K562 (cell line): Measurements from ENCODE around the gene LUC7L.

Experiments used
- ATF3 ChIP-seq, 2 experiments: fragments of 450-650 bp in 1 of 2; sonication (generic) in 1 of 2; formaldehyde crosslinking in 1 of 2; IDR thresholded peaks in 1 of 2; conservative IDR thresholded peaks in 1 of 2; 2 replicates each; pipeline versions ENCODE4 v1.6.1 to v1.8.1; 2016 to 2023; ENCODE audit warnings: mild to moderate bottlenecking in 2 of 2, moderate library complexity in 2 of 2, inconsistent platforms in 1 of 2, missing genetic modification reagents in 1 of 2
- CEBPB ChIP-seq: fragments of 450-650 bp; IDR thresholded peaks from 2 replicates; pipeline ENCODE4 v1.6.1; 2016; ENCODE audit warnings: missing genetic modification characterization, missing compliant biosample characterization
- CTCF ChIP-seq, 3 experiments: IDR thresholded peaks in 2 of 3; conservative IDR thresholded peaks in 1 of 3; 2 replicates each; pipeline ENCODE4 v1.5.1; 2011 to 2012; ENCODE audit warnings: low read length in 3 of 3, mild to moderate bottlenecking in 3 of 3, control low read depth in 2 of 3, improper control_type of control experiment in 1 of 3, inconsistent platforms in 1 of 3, low read depth in 1 of 3, mixed read lengths in 1 of 3, moderate library complexity in 1 of 3; ENCODE audit not compliant: insufficient read depth in 2 of 3
- MAFK ChIP-seq: IDR thresholded peaks from 2 replicates; pipeline ENCODE4 v1.6.1; 2011; ENCODE audit warnings: low read length, improper control_type of control experiment
- MTF1 ChIP-seq: fragments of 250-450 bp; sonication (Bioruptor Pico); IDR thresholded peaks from 2 replicates; pipeline ENCODE4 v1.9.0; 2021; ENCODE audit warnings: moderate library complexity, mild to moderate bottlenecking, inconsistent platforms, borderline replicate concordance
- NFATC3 ChIP-seq: fragments of 450-650 bp; IDR thresholded peaks from 2 replicates; pipeline ENCODE4 v1.6.1; 2017; ENCODE audit warnings: mild to moderate bottlenecking
- NFXL1 ChIP-seq: fragments of 450-650 bp; formaldehyde crosslinking; IDR thresholded peaks from 2 replicates; pipeline ENCODE4 v1.4.0; 2021; ENCODE audit warnings: mild to moderate bottlenecking
- ZNF561 ChIP-seq: fragments of 450-650 bp; formaldehyde crosslinking; conservative IDR thresholded peaks from 2 replicates; pipeline ENCODE4 v1.4.0; 2020; ENCODE audit warnings: mild to moderate bottlenecking, moderate library complexity
- TF ChIP-seq, protein P1 (sequence below), 2 experiments: fragments of 200-800 bp in 1 of 2; sonication (Bioruptor generic) in 1 of 2; sonication (generic) in 1 of 2; formaldehyde crosslinking in 1 of 2; IDR thresholded peaks in 1 of 2; conservative IDR thresholded peaks in 1 of 2; 2 replicates each; pipeline versions ENCODE4 v1.5.0 to v1.6.1; 2016 to 2020; ENCODE audit warnings: missing compliant biosample characterization in 1 of 2, missing genetic modification characterization in 1 of 2, missing genetic modification reagents in 1 of 2
- TF ChIP-seq, protein P2 (sequence below): sonication (generic); formaldehyde crosslinking; IDR thresholded peaks from 2 replicates; pipeline ENCODE4 v1.8.0; 2023; ENCODE audit warnings: mild to moderate bottlenecking, missing genetic modification reagents
- TF ChIP-seq, protein P3 (sequence below): fragments of 250-450 bp; sonication (Bioruptor Pico); IDR thresholded peaks from 2 replicates; pipeline ENCODE4 v1.4.0; 2020; ENCODE audit warnings: mild to moderate bottlenecking, moderate library complexity, borderline replicate concordance
- TF ChIP-seq, protein P4 (sequence below), 3 experiments: fragments of 200-800 bp in 1 of 3; fragments of 250-450 bp in 1 of 3; fragments of 450-650 bp in 1 of 3; sonication (Bioruptor Pico) in 1 of 3; sonication (Bioruptor generic) in 1 of 3; formaldehyde crosslinking in 1 of 3; IDR thresholded peaks; 2 replicates each; pipeline versions ENCODE4 v1.6.1 to v1.8.0; 2016 to 2022; ENCODE audit warnings: mild to moderate bottlenecking in 2 of 3, missing genetic modification characterization in 2 of 3, missing compliant biosample characterization in 1 of 3, moderate library complexity in 1 of 3
- TF ChIP-seq, protein P5 (sequence below): fragments of 450-650 bp; formaldehyde crosslinking; IDR thresholded peaks from 2 replicates; pipeline ENCODE4 v1.4.0; 2022; ENCODE audit warnings: missing genetic modification characterization

DNA sequence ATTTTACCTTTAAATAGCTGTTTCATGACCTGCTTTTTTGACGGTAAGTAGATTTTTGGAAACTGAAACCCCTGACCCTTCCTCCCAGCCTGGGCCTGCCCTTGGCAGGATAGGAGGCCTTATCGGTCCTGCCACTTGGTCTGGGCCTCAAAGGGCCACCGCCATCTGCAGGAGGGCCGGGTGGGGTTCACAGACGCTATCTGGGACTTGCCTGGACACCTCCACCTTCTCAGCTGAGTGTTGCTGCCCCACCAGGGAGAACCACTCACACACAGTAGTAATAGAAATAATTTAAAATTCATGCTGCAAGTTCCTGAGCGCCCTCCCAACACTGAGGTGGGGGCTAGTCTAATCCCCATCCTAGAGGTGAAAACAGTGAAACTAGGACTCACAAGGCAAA, 86.2 kb downstream of the LUC7L start:
- TF ChIP-seq ZNF561 (CRISPR knock-in tag) (no peak), CTCF (IDR thresholded peaks at IDR 0.05 in 2 of 3, conservative IDR thresholded peaks at IDR 0.05 in 1 of 3; ENCODE audit: insufficient read depth in 2 of 3, low read depth in 1 of 3, low read length in 3 of 3) (peak; percentile 25 to 36 (median 26); a peak in 3 of 6 replicates), NFATC3 (no peak), ATF3 (IDR thresholded peaks at IDR 0.05) (no peak), ATF3 (CRISPR knock-in tag; conservative IDR thresholded peaks at IDR 0.05) (no peak), NFXL1 (CRISPR knock-in tag) (no peak), CEBPB (tag) (no peak), MTF1 (CRISPR knock-in tag) (no peak), MAFK (peak; percentile 23; the same call in 1 of the 2 replicates)
- TF ChIP-seq, protein P1, sequence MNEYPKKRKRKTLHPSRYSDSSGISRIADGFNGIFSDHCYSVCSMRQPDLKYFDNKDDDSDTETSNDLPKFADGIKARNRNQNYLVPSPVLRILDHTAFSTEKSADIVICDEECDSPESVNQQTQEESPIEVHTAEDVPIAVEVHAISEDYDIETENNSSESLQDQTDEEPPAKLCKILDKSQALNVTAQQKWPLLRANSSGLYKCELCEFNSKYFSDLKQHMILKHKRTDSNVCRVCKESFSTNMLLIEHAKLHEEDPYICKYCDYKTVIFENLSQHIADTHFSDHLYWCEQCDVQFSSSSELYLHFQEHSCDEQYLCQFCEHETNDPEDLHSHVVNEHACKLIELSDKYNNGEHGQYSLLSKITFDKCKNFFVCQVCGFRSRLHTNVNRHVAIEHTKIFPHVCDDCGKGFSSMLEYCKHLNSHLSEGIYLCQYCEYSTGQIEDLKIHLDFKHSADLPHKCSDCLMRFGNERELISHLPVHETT (CRISPR knock-in tag; conservative IDR thresholded peaks at IDR 0.05 in 1 of 2, IDR thresholded peaks at IDR 0.05 in 1 of 2) = peak in 1 of 2 experiments; percentile 63; a peak in 1 of 4 replicates
- TF ChIP-seq, protein P2, sequence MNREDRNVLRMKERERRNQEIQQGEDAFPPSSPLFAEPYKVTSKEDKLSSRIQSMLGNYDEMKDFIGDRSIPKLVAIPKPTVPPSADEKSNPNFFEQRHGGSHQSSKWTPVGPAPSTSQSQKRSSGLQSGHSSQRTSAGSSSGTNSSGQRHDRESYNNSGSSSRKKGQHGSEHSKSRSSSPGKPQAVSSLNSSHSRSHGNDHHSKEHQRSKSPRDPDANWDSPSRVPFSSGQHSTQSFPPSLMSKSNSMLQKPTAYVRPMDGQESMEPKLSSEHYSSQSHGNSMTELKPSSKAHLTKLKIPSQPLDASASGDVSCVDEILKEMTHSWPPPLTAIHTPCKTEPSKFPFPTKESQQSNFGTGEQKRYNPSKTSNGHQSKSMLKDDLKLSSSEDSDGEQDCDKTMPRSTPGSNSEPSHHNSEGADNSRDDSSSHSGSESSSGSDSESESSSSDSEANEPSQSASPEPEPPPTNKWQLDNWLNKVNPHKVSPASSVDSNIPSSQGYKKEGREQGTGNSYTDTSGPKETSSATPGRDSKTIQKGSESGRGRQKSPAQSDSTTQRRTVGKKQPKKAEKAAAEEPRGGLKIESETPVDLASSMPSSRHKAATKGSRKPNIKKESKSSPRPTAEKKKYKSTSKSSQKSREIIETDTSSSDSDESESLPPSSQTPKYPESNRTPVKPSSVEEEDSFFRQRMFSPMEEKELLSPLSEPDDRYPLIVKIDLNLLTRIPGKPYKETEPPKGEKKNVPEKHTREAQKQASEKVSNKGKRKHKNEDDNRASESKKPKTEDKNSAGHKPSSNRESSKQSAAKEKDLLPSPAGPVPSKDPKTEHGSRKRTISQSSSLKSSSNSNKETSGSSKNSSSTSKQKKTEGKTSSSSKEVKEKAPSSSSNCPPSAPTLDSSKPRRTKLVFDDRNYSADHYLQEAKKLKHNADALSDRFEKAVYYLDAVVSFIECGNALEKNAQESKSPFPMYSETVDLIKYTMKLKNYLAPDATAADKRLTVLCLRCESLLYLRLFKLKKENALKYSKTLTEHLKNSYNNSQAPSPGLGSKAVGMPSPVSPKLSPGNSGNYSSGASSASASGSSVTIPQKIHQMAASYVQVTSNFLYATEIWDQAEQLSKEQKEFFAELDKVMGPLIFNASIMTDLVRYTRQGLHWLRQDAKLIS (CRISPR knock-in tag) = peak; percentile 63; the same call in 1 of the 2 replicates
- TF ChIP-seq, protein P3, sequence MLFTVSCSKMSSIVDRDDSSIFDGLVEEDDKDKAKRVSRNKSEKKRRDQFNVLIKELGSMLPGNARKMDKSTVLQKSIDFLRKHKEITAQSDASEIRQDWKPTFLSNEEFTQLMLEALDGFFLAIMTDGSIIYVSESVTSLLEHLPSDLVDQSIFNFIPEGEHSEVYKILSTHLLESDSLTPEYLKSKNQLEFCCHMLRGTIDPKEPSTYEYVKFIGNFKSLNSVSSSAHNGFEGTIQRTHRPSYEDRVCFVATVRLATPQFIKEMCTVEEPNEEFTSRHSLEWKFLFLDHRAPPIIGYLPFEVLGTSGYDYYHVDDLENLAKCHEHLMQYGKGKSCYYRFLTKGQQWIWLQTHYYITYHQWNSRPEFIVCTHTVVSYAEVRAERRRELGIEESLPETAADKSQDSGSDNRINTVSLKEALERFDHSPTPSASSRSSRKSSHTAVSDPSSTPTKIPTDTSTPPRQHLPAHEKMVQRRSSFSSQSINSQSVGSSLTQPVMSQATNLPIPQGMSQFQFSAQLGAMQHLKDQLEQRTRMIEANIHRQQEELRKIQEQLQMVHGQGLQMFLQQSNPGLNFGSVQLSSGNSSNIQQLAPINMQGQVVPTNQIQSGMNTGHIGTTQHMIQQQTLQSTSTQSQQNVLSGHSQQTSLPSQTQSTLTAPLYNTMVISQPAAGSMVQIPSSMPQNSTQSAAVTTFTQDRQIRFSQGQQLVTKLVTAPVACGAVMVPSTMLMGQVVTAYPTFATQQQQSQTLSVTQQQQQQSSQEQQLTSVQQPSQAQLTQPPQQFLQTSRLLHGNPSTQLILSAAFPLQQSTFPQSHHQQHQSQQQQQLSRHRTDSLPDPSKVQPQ (CRISPR knock-in tag) = no peak
- TF ChIP-seq, protein P4, sequence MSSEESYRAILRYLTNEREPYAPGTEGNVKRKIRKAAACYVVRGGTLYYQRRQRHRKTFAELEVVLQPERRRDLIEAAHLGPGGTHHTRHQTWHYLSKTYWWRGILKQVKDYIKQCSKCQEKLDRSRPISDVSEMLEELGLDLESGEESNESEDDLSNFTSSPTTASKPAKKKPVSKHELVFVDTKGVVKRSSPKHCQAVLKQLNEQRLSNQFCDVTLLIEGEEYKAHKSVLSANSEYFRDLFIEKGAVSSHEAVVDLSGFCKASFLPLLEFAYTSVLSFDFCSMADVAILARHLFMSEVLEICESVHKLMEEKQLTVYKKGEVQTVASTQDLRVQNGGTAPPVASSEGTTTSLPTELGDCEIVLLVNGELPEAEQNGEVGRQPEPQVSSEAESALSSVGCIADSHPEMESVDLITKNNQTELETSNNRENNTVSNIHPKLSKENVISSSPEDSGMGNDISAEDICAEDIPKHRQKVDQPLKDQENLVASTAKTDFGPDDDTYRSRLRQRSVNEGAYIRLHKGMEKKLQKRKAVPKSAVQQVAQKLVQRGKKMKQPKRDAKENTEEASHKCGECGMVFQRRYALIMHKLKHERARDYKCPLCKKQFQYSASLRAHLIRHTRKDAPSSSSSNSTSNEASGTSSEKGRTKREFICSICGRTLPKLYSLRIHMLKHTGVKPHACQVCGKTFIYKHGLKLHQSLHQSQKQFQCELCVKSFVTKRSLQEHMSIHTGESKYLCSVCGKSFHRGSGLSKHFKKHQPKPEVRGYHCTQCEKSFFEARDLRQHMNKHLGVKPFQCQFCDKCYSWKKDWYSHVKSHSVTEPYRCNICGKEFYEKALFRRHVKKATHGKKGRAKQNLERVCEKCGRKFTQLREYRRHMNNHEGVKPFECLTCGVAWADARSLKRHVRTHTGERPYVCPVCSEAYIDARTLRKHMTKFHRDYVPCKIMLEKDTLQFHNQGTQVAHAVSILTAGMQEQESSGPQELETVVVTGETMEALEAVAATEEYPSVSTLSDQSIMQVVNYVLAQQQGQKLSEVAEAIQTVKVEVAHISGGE (CRISPR knock-in tag; IDR thresholded peaks at IDR 0.05) = peak in 1 of 3 experiments; percentile 74; a peak in 2 of 6 replicates
- TF ChIP-seq, protein P5, sequence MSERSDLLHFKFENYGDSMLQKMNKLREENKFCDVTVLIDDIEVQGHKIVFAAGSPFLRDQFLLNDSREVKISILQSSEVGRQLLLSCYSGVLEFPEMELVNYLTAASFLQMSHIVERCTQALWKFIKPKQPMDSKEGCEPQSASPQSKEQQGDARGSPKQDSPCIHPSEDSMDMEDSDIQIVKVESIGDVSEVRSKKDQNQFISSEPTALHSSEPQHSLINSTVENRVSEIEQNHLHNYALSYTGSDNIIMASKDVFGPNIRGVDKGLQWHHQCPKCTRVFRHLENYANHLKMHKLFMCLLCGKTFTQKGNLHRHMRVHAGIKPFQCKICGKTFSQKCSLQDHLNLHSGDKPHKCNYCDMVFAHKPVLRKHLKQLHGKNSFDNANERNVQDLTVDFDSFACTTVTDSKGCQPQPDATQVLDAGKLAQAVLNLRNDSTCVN (CRISPR knock-in tag) = no peak
